Measurements from ENCODE around the gene EEF1B2. TPM values are rescaled to one million over a fixed set of nuclear protein-coding genes. Genes with fewer than 3 reads are reported as not detected.

EEF1B2 gene
- total and polyA plus RNA-seq, 2 of the 13 experiments (the other 11 are each of a cell fraction or from before 2014, with no cell fraction given), result 1,284 to 1,731 TPM

DNA sequence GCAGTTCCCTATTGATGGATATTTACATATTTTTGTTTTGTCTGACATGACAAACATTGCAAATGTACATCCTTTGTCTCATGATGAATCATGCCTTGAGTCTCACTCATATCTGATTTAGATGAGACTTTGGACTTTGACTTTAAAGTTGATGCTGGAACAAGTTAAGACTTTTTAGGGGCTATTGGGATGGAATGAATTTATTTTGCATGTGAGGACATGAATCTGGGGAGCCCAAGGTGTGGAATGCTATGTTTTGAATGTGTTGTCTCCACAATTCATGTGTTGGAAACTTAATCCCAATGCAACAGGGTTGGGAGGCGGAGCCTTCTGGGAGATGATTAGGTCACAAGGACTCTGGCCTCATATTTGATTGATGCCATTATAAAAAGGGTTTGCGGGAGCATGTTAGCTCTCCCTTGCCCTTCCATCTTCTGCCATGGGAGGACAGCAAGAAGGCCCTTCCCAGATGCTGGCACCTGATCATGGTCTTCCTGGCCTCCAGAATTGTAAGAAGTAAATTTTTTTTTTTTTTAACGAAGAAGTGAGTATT is 44.6 kb upstream of the EEF1B2 start (continued):
- TF ChIP-seq, protein P1, sequence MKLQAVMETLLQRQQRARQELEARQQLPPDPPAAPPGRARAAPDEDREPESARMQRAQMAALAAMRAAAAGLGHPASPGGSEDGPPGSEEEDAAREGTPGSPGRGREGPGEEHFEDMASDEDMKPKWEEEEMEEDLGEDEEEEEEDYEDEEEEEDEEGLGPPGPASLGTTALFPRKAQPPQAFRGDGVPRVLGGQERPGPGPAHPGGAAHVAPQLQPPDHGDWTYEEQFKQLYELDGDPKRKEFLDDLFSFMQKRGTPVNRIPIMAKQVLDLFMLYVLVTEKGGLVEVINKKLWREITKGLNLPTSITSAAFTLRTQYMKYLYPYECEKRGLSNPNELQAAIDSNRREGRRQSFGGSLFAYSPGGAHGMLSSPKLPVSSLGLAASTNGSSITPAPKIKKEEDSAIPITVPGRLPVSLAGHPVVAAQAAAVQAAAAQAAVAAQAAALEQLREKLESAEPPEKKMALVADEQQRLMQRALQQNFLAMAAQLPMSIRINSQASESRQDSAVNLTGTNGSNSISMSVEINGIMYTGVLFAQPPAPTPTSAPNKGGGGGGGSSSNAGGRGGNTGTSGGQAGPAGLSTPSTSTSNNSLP (IDR thresholded peaks at IDR 0.05; ENCODE audit: low read depth, low read length), result no peak
- TF ChIP-seq NFAT5 (CRISPR knock-in tag; IDR thresholded peaks at IDR 0.05), result no peak
- TF ChIP-seq SRSF1 (optimal IDR thresholded peaks at IDR 0.05; ENCODE audit: low read depth, low read length), result no peak
- TF ChIP-seq GLI4 (CRISPR knock-in tag; IDR thresholded peaks at IDR 0.05; ENCODE audit: borderline replicate concordance), result no peak
- TF ChIP-seq FOXJ3 (CRISPR knock-in tag; IDR thresholded peaks at IDR 0.05; ENCODE audit: borderline replicate concordance), result no peak
- TF ChIP-seq ZFP37 (CRISPR knock-in tag; IDR thresholded peaks at IDR 0.05; ENCODE audit: borderline replicate concordance), result no peak
- no peak for TF ChIP-seq PAXIP1 (CRISPR knock-in tag; conservative IDR thresholded peaks at IDR 0.05)
- TF ChIP-seq, protein P2, sequence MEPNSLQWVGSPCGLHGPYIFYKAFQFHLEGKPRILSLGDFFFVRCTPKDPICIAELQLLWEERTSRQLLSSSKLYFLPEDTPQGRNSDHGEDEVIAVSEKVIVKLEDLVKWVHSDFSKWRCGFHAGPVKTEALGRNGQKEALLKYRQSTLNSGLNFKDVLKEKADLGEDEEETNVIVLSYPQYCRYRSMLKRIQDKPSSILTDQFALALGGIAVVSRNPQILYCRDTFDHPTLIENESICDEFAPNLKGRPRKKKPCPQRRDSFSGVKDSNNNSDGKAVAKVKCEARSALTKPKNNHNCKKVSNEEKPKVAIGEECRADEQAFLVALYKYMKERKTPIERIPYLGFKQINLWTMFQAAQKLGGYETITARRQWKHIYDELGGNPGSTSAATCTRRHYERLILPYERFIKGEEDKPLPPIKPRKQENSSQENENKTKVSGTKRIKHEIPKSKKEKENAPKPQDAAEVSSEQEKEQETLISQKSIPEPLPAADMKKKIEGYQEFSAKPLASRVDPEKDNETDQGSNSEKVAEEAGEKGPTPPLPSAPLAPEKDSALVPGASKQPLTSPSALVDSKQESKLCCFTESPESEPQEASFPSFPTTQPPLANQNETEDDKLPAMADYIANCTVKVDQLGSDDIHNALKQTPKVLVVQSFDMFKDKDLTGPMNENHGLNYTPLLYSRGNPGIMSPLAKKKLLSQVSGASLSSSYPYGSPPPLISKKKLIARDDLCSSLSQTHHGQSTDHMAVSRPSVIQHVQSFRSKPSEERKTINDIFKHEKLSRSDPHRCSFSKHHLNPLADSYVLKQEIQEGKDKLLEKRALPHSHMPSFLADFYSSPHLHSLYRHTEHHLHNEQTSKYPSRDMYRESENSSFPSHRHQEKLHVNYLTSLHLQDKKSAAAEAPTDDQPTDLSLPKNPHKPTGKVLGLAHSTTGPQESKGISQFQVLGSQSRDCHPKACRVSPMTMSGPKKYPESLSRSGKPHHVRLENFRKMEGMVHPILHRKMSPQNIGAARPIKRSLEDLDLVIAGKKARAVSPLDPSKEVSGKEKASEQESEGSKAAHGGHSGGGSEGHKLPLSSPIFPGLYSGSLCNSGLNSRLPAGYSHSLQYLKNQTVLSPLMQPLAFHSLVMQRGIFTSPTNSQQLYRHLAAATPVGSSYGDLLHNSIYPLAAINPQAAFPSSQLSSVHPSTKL (CRISPR knock-in tag; IDR thresholded peaks at IDR 0.05), result 0 out of 2 replicates have a peak, but pooled peaks have one; percentile 16
- TF ChIP-seq ZNF567 (CRISPR knock-in tag; IDR thresholded peaks at IDR 0.05; ENCODE audit: borderline replicate concordance), result no peak
- no peak for TF ChIP-seq GATA4 (IDR thresholded peaks at IDR 0.05; ENCODE audit: borderline replicate concordance, low read depth)
- TF ChIP-seq PRDM4 (CRISPR knock-in tag; IDR thresholded peaks at IDR 0.05; ENCODE audit: borderline replicate concordance), result no peak
